WTC11 (cell line): ENCODE data around the gene KDM4B. TPM values are rescaled to one million over a fixed set of nuclear protein-coding genes. Genes with fewer than 3 reads are reported as not detected.

Source experiments
- ATAC-seq: fragments of 200-7000 bp; cut with Tn5 transposase; 2 replicates; pipeline ENCODE4 v1.10.0; 2021; ENCODE audit warnings: mild to moderate bottlenecking, moderate library complexity
- CTCF ChIA-PET: fragments of 300-600 bp; sonication (Branson Sonifier 250); formaldehyde crosslinking; loops from one replicate; lab custom pipeline; 2021; ENCODE audit warnings: antibody characterized with exemption; lab: Charles Lee
- POLR2A ChIA-PET: fragments of 350-600 bp; sonication (Branson Sonifier 250); formaldehyde crosslinking; loops from one replicate; lab custom pipeline; 2021; ENCODE audit warnings: antibody characterized with exemption; lab: Charles Lee
- DNase-seq: peaks from one replicate; pipeline ENCODE4 v3.0.0; 2021; ENCODE audit warnings: low spot score
- H3K27ac Mint-ChIP-seq: 2 replicates; pipeline ENCODE4 v1.8.0; 2021; ENCODE audit warnings: mixed read lengths
- H3K27me3 Mint-ChIP-seq: 2 replicates; pipeline ENCODE4 v1.8.0; 2021; ENCODE audit warnings: low read depth, mild to moderate bottlenecking, moderate library complexity, mixed read lengths
- H3K36me3 Mint-ChIP-seq: 2 replicates; pipeline ENCODE4 v1.8.0; 2021; ENCODE audit warnings: mixed read lengths
- H3K4me1 Mint-ChIP-seq: 2 replicates; pipeline ENCODE4 v1.8.0; 2022; ENCODE audit warnings: mixed read lengths
- H3K4me3 Mint-ChIP-seq: 2 replicates; pipeline ENCODE4 v1.8.0; 2021; ENCODE audit warnings: mild to moderate bottlenecking, moderate library complexity, mixed read lengths
- H3K9me3 Mint-ChIP-seq: 2 replicates; pipeline ENCODE4 v1.8.0; 2021; ENCODE audit warnings: mixed read lengths
- ATF1 ChIP-seq: sonication (generic); formaldehyde crosslinking; IDR thresholded peaks from 2 replicates; pipeline ENCODE4 v1.8.1; 2023; ENCODE audit warnings: mild to moderate bottlenecking, moderate library complexity, missing genetic modification reagents
- CREB1 ChIP-seq: sonication (generic); formaldehyde crosslinking; IDR thresholded peaks from 2 replicates; pipeline ENCODE4 v1.8.0; 2023; ENCODE audit warnings: mild to moderate bottlenecking, missing genetic modification reagents
- CTCF ChIP-seq: fragments of 200-600 bp; IDR thresholded peaks from 2 replicates; pipeline ENCODE4 v1.8.0; 2022; ENCODE audit warnings: antibody characterized with exemption
- ETV6 ChIP-seq: sonication (generic); formaldehyde crosslinking; IDR thresholded peaks from 2 replicates; pipeline ENCODE4 v1.8.1; 2022; ENCODE audit warnings: mild to moderate bottlenecking, missing genetic modification reagents
- FOXP1 ChIP-seq: sonication (generic); formaldehyde crosslinking; IDR thresholded peaks from 2 replicates; pipeline ENCODE4 v1.8.0; 2022; ENCODE audit warnings: missing genetic modification reagents, mild to moderate bottlenecking, moderate library complexity, borderline replicate concordance
- HMGXB4 ChIP-seq: sonication (generic); formaldehyde crosslinking; IDR thresholded peaks from 2 replicates; pipeline ENCODE4 v1.8.1; 2023; ENCODE audit warnings: mild to moderate bottlenecking, moderate library complexity, missing genetic modification reagents
- KAT7 ChIP-seq: sonication (generic); formaldehyde crosslinking; IDR thresholded peaks from 2 replicates; pipeline ENCODE4 v1.8.1; 2023; ENCODE audit warnings: missing genetic modification reagents, mild to moderate bottlenecking, borderline replicate concordance
- SP1 ChIP-seq: sonication (generic); formaldehyde crosslinking; conservative IDR thresholded peaks from 2 replicates; pipeline ENCODE4 v1.8.1; 2022; ENCODE audit warnings: missing genetic modification reagents
- TEAD1 ChIP-seq: sonication (generic); formaldehyde crosslinking; IDR thresholded peaks from 2 replicates; pipeline ENCODE4 v1.8.0; 2022; ENCODE audit warnings: mild to moderate bottlenecking, missing genetic modification reagents
- ZBTB43 ChIP-seq: sonication (generic); formaldehyde crosslinking; IDR thresholded peaks from 2 replicates; pipeline ENCODE4 v1.8.1; 2023; ENCODE audit warnings: mild to moderate bottlenecking, missing genetic modification reagents
- ZNF423 ChIP-seq: fragments of 250-450 bp; sonication (Bioruptor Pico); IDR thresholded peaks from 2 replicates; pipeline ENCODE4 v2.1.2; 2022; ENCODE audit warnings: mild to moderate bottlenecking, moderate library complexity
- total RNA-seq: library from RNA; stranded (reverse); gene quantifications from 3 replicates; pipeline ENCODE4 v1.2.3, GENCODE V29; 2021
- TF ChIP-seq, protein P1 (sequence below): sonication (generic); formaldehyde crosslinking; IDR thresholded peaks from 2 replicates; pipeline ENCODE4 v1.8.0; 2023; ENCODE audit warnings: mild to moderate bottlenecking, missing genetic modification reagents
- TF ChIP-seq, protein P2 (sequence below): sonication (generic); formaldehyde crosslinking; IDR thresholded peaks from 2 replicates; pipeline ENCODE4 v1.8.0; 2022; ENCODE audit warnings: mild to moderate bottlenecking, missing genetic modification reagents
- TF ChIP-seq, protein P3 (sequence below): sonication (generic); formaldehyde crosslinking; IDR thresholded peaks from 2 replicates; pipeline ENCODE4 v1.8.0; 2022; ENCODE audit warnings: mild to moderate bottlenecking, missing genetic modification reagents

Gene KDM4B
- total RNA-seq, 1 experiment from 2014 or later: 43.2 TPM

- DNase-seq (peak; percentile 92), ATAC-seq (peak; percentile 88)
- no peak overlapping the region for H3K4me3 Mint-ChIP-seq
- no peak overlapping the region for H3K27ac Mint-ChIP-seq
- no peaks in the 10 kb centered on the region for H3K9me3 Mint-ChIP-seq
- POLR2A ChIA-PET: interaction anchor here (0.6 kb wide), 2 partner anchors 11 to 155 kb away, joined by 3 to 8 read pairs; no protein-coding TSS in a partner anchor
- TF ChIP-seq FOXP1 (CRISPR knock-in tag) (peak; percentile 64; the same call in 1 of the 2 replicates), ATF1 (no peak), TEAD1 (CRISPR knock-in tag) (0 out of 2 replicates have a peak, but pooled peaks have one; percentile 18), ZNF423 (peak; percentile 24; the same call in 1 of the 2 replicates), ETV6 (CRISPR knock-in tag) (0 out of 2 replicates have a peak, but pooled peaks have one; percentile 14), CREB1 (CRISPR knock-in tag) (no peak), KAT7 (CRISPR knock-in tag) (no peak), SP1 (CRISPR knock-in tag) (no peak), CTCF (peak; percentile 99), HMGXB4 (CRISPR knock-in tag) (0 out of 2 replicates have a peak, but pooled peaks have one; percentile 60), ZBTB43 (CRISPR knock-in tag) (peak; percentile 96)
- TF ChIP-seq, protein P1, sequence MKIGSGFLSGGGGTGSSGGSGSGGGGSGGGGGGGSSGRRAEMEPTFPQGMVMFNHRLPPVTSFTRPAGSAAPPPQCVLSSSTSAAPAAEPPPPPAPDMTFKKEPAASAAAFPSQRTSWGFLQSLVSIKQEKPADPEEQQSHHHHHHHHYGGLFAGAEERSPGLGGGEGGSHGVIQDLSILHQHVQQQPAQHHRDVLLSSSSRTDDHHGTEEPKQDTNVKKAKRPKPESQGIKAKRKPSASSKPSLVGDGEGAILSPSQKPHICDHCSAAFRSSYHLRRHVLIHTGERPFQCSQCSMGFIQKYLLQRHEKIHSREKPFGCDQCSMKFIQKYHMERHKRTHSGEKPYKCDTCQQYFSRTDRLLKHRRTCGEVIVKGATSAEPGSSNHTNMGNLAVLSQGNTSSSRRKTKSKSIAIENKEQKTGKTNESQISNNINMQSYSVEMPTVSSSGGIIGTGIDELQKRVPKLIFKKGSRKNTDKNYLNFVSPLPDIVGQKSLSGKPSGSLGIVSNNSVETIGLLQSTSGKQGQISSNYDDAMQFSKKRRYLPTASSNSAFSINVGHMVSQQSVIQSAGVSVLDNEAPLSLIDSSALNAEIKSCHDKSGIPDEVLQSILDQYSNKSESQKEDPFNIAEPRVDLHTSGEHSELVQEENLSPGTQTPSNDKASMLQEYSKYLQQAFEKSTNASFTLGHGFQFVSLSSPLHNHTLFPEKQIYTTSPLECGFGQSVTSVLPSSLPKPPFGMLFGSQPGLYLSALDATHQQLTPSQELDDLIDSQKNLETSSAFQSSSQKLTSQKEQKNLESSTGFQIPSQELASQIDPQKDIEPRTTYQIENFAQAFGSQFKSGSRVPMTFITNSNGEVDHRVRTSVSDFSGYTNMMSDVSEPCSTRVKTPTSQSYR (CRISPR knock-in tag): no peak
- TF ChIP-seq, protein P2, sequence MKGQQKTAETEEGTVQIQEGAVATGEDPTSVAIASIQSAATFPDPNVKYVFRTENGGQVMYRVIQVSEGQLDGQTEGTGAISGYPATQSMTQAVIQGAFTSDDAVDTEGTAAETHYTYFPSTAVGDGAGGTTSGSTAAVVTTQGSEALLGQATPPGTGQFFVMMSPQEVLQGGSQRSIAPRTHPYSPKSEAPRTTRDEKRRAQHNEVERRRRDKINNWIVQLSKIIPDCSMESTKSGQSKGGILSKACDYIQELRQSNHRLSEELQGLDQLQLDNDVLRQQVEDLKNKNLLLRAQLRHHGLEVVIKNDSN (CRISPR knock-in tag): peak; percentile 51; the same call in 1 of the 2 replicates
- TF ChIP-seq, protein P3, sequence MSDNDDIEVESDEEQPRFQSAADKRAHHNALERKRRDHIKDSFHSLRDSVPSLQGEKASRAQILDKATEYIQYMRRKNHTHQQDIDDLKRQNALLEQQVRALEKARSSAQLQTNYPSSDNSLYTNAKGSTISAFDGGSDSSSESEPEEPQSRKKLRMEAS (CRISPR knock-in tag): peak; percentile 78
- no peaks in the 10 kb centered on the region; the same call in 1 of the 2 replicates for H3K36me3 Mint-ChIP-seq
- no peaks in the 10 kb centered on the region for H3K27me3 Mint-ChIP-seq
- CTCF ChIA-PET: interaction anchor here (0.6 to 3.5 kb wide), 56 partner anchors 9 to 345 kb away, joined by 3 to 58 read pairs (median 5); no protein-coding TSS in a partner anchor
- no peaks in the 10 kb centered on the region for H3K4me1 Mint-ChIP-seq
Measured at GRCh38 chr19:5048091-5048726, 79.3 kb downstream of the KDM4B start.
